ENCODE results near the gene ACTL9. TPM values are rescaled to one million over a fixed set of nuclear protein-coding genes. Genes with fewer than 3 reads are reported as not detected.
"Not testable (repeated sequence)": the region's sequence is repeated elsewhere in the genome, so short reads cannot be mapped to it uniquely, and the experiment has no call there.

Gene ACTL9
- total RNA-seq, 1 donor from 2014 or later = not detected

- Histone ChIP-seq H3K4me3 (no peak overlapping the region), H3K27me3 (no peaks in the 10 kb centered on the region), H3K9me3 (no peaks in the 10 kb centered on the region), H3K36me3 (no peaks in the 10 kb centered on the region), H3K27ac (no peak overlapping the region), H3K4me1 (no peaks in the 10 kb centered on the region)
- DNase-seq (ENCODE audit: extremely low spot score in 2 of 2) = no peak
- no peak for TF ChIP-seq POLR2AphosphoS5 (IDR thresholded peaks at IDR 0.05; ENCODE audit: insufficient read depth in 1 of 2, low read depth in 1 of 2)
- TF ChIP-seq CTCF (IDR thresholded peaks at IDR 0.05) = no peak
- no peak for TF ChIP-seq POLR2A (IDR thresholded peaks at IDR 0.05)
- intact Hi-C loops (cut with DNase I) = no loop called here
Measured at GRCh38 chr19:8722032-8722431, 23.4 kb upstream of the ACTL9 start.

GRCh38 chr19:8721334-8721733 lies 22.7 kb upstream of the ACTL9 start, which contains the start of gene OR2Z1:
Gene OR2Z1, plus strand, starts transcription at chr19:8721634. Its CDS starts 9,395 bp downstream, at chr19:8731029.
- H3K4me3 ChIP-seq = no peak within 1 kb of the TSS
- H3K27me3 ChIP-seq = no peaks in the 10 kb centered on the region
- H3K36me3 ChIP-seq = no peaks in the 10 kb centered on the region
- TF ChIP-seq CTCF (IDR thresholded peaks at IDR 0.05) (no peak), POLR2A (IDR thresholded peaks at IDR 0.05) (no peak), POLR2AphosphoS5 (IDR thresholded peaks at IDR 0.05; ENCODE audit: insufficient read depth in 1 of 2, low read depth in 1 of 2) (no peak)
- peak in 1 of 2 donors; percentile 34 for DNase-seq (ENCODE audit: extremely low spot score in 2 of 2)
- intact Hi-C loops (cut with DNase I) = no loop called here
- H3K27ac ChIP-seq = no peak within 1 kb of the TSS
- no peaks in the 10 kb centered on the region for H3K4me1 ChIP-seq
- H3K9me3 ChIP-seq = no peaks in the 10 kb centered on the region

- DNase-seq (ENCODE audit: extremely low spot score in 2 of 2); H3K36me3 ChIP-seq; H3K27ac ChIP-seq; H3K4me1 ChIP-seq; intact Hi-C loops (cut with DNase I); H3K4me3 ChIP-seq; H3K9me3 ChIP-seq; H3K27me3 ChIP-seq: not testable (repeated sequence)
Measured at GRCh38 chr19:8710337-8710736, 11.7 kb upstream of the ACTL9 start.

- Histone ChIP-seq H3K9me3 (no peaks in the 10 kb centered on the region), H3K27me3 (no peaks in the 10 kb centered on the region), H3K4me1 (no peaks in the 10 kb centered on the region), H3K4me3 (no peak overlapping the region), H3K27ac (no peak overlapping the region), H3K36me3 (no peaks in the 10 kb centered on the region)
- peak in 1 of 2 donors; percentile 14 for DNase-seq (ENCODE audit: extremely low spot score in 2 of 2)
- TF ChIP-seq POLR2A (IDR thresholded peaks at IDR 0.05) (no peak), POLR2AphosphoS5 (IDR thresholded peaks at IDR 0.05; ENCODE audit: insufficient read depth in 1 of 2, low read depth in 1 of 2) (no peak), CTCF (IDR thresholded peaks at IDR 0.05) (no peak)
- intact Hi-C loops (cut with DNase I) = no loop called here
Measured at GRCh38 chr19:8705742-8706141, 7.1 kb upstream of the ACTL9 start.

GRCh38 chr19:8705304-8705703 lies 6.7 kb upstream of the ACTL9 start:
- H3K27me3 ChIP-seq; H3K9me3 ChIP-seq; H3K27ac ChIP-seq; H3K4me1 ChIP-seq; H3K36me3 ChIP-seq; H3K4me3 ChIP-seq; intact Hi-C loops (cut with DNase I): not testable (repeated sequence)
- peak in 1 of 2 donors; percentile 28 for DNase-seq (ENCODE audit: extremely low spot score in 2 of 2)

- H3K36me3 ChIP-seq = no peaks in the 10 kb centered on the region
- DNase-seq (ENCODE audit: extremely low spot score in 2 of 2) = no peak
- intact Hi-C loops (cut with DNase I) = no loop called here
- H3K4me3 ChIP-seq = no peak overlapping the region
- H3K9me3 ChIP-seq = no peaks in the 10 kb centered on the region
- TF ChIP-seq POLR2A (IDR thresholded peaks at IDR 0.05) (no peak), CTCF (IDR thresholded peaks at IDR 0.05) (no peak), POLR2AphosphoS5 (IDR thresholded peaks at IDR 0.05; ENCODE audit: insufficient read depth in 1 of 2, low read depth in 1 of 2) (no peak)
- H3K27me3 ChIP-seq = no peaks in the 10 kb centered on the region
- no peaks in the 10 kb centered on the region for H3K4me1 ChIP-seq
- no peak overlapping the region for H3K27ac ChIP-seq
Measured at GRCh38 chr19:8703223-8703622, 4.6 kb upstream of the ACTL9 start.
